HEK293 (cell line): Measurements from ENCODE around the gene BBS7.

Experiments used
- CTCF ChIA-PET: fragments of 350-600 bp; formaldehyde crosslinking; extraction: SDS; loops from one replicate; lab custom pipeline; 2021; ENCODE audit warnings: antibody characterized with exemption; lab: Yijun Ruan, JAX
- POLR2A ChIA-PET: fragments of 300-600 bp; formaldehyde crosslinking; extraction: SDS; loops from one replicate; lab custom pipeline; 2020; ENCODE audit warnings: antibody characterized with exemption, inconsistent platforms; lab: Yijun Ruan, JAX
- H3K27ac ChIP-seq: fragments of 200-500 bp; sonication (Bioruptor generic); 2 replicates; pipeline ENCODE4 v1.5.1; 2014; ENCODE audit warnings: low read depth, low read length, control low read depth, inconsistent platforms; ENCODE audit errors: extremely low read depth
- H3K36me3 ChIP-seq, 2 experiments: fragments of 200-500 bp in 1 of 2; sonication (Bioruptor generic) in 1 of 2; 1 replicate in 1 of 2; 2 replicates in 1 of 2; pipeline ENCODE4 v1.5.1; 2014 to 2017; ENCODE audit warnings: inconsistent platforms in 2 of 2, low read length in 2 of 2; ENCODE audit not compliant: control insufficient read depth in 2 of 2, insufficient read depth in 1 of 2
- H3K4me1 ChIP-seq: fragments of 200-500 bp; sonication (Bioruptor generic); 2 replicates; pipeline ENCODE4 v1.5.1; 2014; ENCODE audit warnings: mild to moderate bottlenecking, low read length, inconsistent platforms; ENCODE audit not compliant: control insufficient read depth, insufficient read depth
- H3K4me3 ChIP-seq: 2 replicates; pipeline ENCODE4 v1.5.1; 2011; ENCODE audit warnings: low read depth, mild to moderate bottlenecking, control low read depth, low read length, moderate library complexity
- H3K9me3 ChIP-seq: fragments of 200-500 bp; sonication (Bioruptor generic); 2 replicates; pipeline ENCODE4 v1.5.1; 2014; ENCODE audit warnings: low read depth, low read length, inconsistent platforms; ENCODE audit not compliant: control insufficient read depth, insufficient read depth
- AEBP2 ChIP-seq: fragments of 450-650 bp; formaldehyde crosslinking; IDR thresholded peaks from 2 replicates; pipeline ENCODE4 v1.5.1; 2016; ENCODE audit warnings: missing biosample characterization, missing genetic modification characterization, borderline replicate concordance
- ATF2 ChIP-seq: fragments of 450-650 bp; formaldehyde crosslinking; IDR thresholded peaks from 2 replicates; pipeline ENCODE4 v1.5.1; 2016; ENCODE audit warnings: missing biosample characterization, missing genetic modification characterization, low read depth
- GLIS1 ChIP-seq: fragments of 450-650 bp; formaldehyde crosslinking; IDR thresholded peaks from 2 replicates; pipeline ENCODE4 v1.5.1; 2016; ENCODE audit warnings: missing biosample characterization, missing genetic modification characterization
- GLIS2 ChIP-seq: fragments of 450-650 bp; formaldehyde crosslinking; IDR thresholded peaks from 2 replicates; pipeline ENCODE4 v1.5.1; 2016; ENCODE audit warnings: missing biosample characterization, missing genetic modification characterization
- HOXA7 ChIP-seq: sonication (generic); formaldehyde crosslinking; IDR thresholded peaks from 2 replicates; pipeline ENCODE4 v1.8.1; 2022; ENCODE audit warnings: missing genetic modification reagents, borderline replicate concordance
- HOXC10 ChIP-seq: sonication (generic); formaldehyde crosslinking; IDR thresholded peaks from 2 replicates; pipeline ENCODE4 v1.8.1; 2023; ENCODE audit warnings: mild to moderate bottlenecking, missing genetic modification reagents
- PATZ1 ChIP-seq: fragments of 450-650 bp; formaldehyde crosslinking; IDR thresholded peaks from 2 replicates; pipeline ENCODE4 v1.5.1; 2016; ENCODE audit warnings: missing biosample characterization, missing genetic modification characterization
- PRDM1 ChIP-seq: fragments of 450-650 bp; formaldehyde crosslinking; IDR thresholded peaks from 2 replicates; pipeline ENCODE4; 2016; ENCODE audit warnings: missing biosample characterization, missing genetic modification characterization
- SETDB1 ChIP-seq: IDR thresholded peaks from one replicate; pipeline ENCODE4 v1.6.1; 2017; ENCODE audit warnings: mild to moderate bottlenecking, low read length, moderate library complexity, mixed read lengths; ENCODE audit not compliant: insufficient read length
- SP7 ChIP-seq: fragments of 450-650 bp; formaldehyde crosslinking; IDR thresholded peaks from 2 replicates; pipeline ENCODE4 v1.5.1; 2016; ENCODE audit warnings: missing biosample characterization, missing genetic modification characterization
- TCF7L2 ChIP-seq: IDR thresholded peaks from 2 replicates; pipeline ENCODE4 v1.6.1; 2011; ENCODE audit warnings: low read depth, mild to moderate bottlenecking, inconsistent platforms, low read length, moderate library complexity, borderline replicate concordance
- TRIM28 ChIP-seq: IDR thresholded peaks from 2 replicates; pipeline ENCODE4 v1.6.1; 2011; ENCODE audit warnings: low read length, control low read depth, borderline replicate concordance
- YY1 ChIP-seq: fragments of 450-650 bp; formaldehyde crosslinking; IDR thresholded peaks from 2 replicates; pipeline ENCODE4 v1.5.1; 2018; ENCODE audit warnings: missing biosample characterization, missing genetic modification characterization
- ZBTB8A ChIP-seq: fragments of 450-650 bp; formaldehyde crosslinking; IDR thresholded peaks from 2 replicates; pipeline ENCODE4 v1.5.1; 2016; ENCODE audit warnings: missing biosample characterization, missing genetic modification characterization
- ZFP3 ChIP-seq: fragments of 450-650 bp; formaldehyde crosslinking; IDR thresholded peaks from 2 replicates; pipeline ENCODE4 v1.5.1; 2016; ENCODE audit warnings: low read depth, missing biosample characterization, missing genetic modification characterization
- ZFP37 ChIP-seq: fragments of 450-650 bp; formaldehyde crosslinking; IDR thresholded peaks from 2 replicates; pipeline ENCODE4 v1.5.1; 2016; ENCODE audit warnings: missing biosample characterization, missing genetic modification characterization
- ZIC2 ChIP-seq: fragments of 450-650 bp; formaldehyde crosslinking; IDR thresholded peaks from 2 replicates; pipeline ENCODE4 v1.5.1; 2016; ENCODE audit warnings: missing biosample characterization, missing genetic modification characterization
- ZNF112 ChIP-seq: fragments of 450-650 bp; formaldehyde crosslinking; IDR thresholded peaks from 2 replicates; pipeline ENCODE4 v1.5.0; 2017; ENCODE audit warnings: missing biosample characterization, missing genetic modification characterization
- ZNF157 ChIP-seq: fragments of 450-650 bp; formaldehyde crosslinking; IDR thresholded peaks from 2 replicates; pipeline ENCODE4 v1.5.1; 2016; ENCODE audit warnings: missing biosample characterization, missing genetic modification characterization
- ZNF175 ChIP-seq: fragments of 450-650 bp; formaldehyde crosslinking; IDR thresholded peaks from 2 replicates; pipeline ENCODE4 v1.5.1; 2016; ENCODE audit warnings: missing biosample characterization, missing genetic modification characterization
- ZNF223 ChIP-seq: fragments of 450-650 bp; formaldehyde crosslinking; IDR thresholded peaks from 2 replicates; pipeline ENCODE4 v1.5.1; 2016; ENCODE audit warnings: missing biosample characterization, missing genetic modification characterization
- ZNF23 ChIP-seq: fragments of 450-650 bp; formaldehyde crosslinking; IDR thresholded peaks from 2 replicates; pipeline ENCODE4 v1.5.1; 2016; ENCODE audit warnings: missing biosample characterization, missing genetic modification characterization, borderline replicate concordance
- ZNF280D ChIP-seq: fragments of 450-650 bp; formaldehyde crosslinking; IDR thresholded peaks from 2 replicates; pipeline ENCODE4 v1.5.1; 2016; ENCODE audit warnings: missing biosample characterization, missing genetic modification characterization
- ZNF37A ChIP-seq: fragments of 450-650 bp; IDR thresholded peaks from 2 replicates; pipeline ENCODE4 v1.5.1; 2018; ENCODE audit warnings: missing biosample characterization, missing genetic modification characterization
- ZNF394 ChIP-seq: fragments of 450-650 bp; formaldehyde crosslinking; IDR thresholded peaks from 2 replicates; pipeline ENCODE4 v1.5.1; 2016; ENCODE audit warnings: missing biosample characterization, missing genetic modification characterization, mild to moderate bottlenecking, moderate library complexity, borderline replicate concordance
- ZNF423 ChIP-seq: fragments of 450-650 bp; formaldehyde crosslinking; IDR thresholded peaks from 2 replicates; pipeline ENCODE4 v1.5.1; 2016; ENCODE audit warnings: missing biosample characterization, missing genetic modification characterization
- ZNF561 ChIP-seq: fragments of 450-650 bp; IDR thresholded peaks from 2 replicates; pipeline ENCODE4 v1.5.1; 2018; ENCODE audit warnings: missing biosample characterization, missing genetic modification characterization, borderline replicate concordance
- ZNF658 ChIP-seq: fragments of 450-650 bp; formaldehyde crosslinking; IDR thresholded peaks from 2 replicates; pipeline ENCODE4; 2016; ENCODE audit warnings: missing biosample characterization, missing genetic modification characterization
- ZNF660 ChIP-seq: fragments of 450-650 bp; IDR thresholded peaks from 2 replicates; pipeline ENCODE4 v1.5.1; 2018; ENCODE audit warnings: missing biosample characterization, mild to moderate bottlenecking, missing genetic modification characterization
- ZNF76 ChIP-seq: fragments of 450-650 bp; formaldehyde crosslinking; IDR thresholded peaks from 2 replicates; pipeline ENCODE4; 2016; ENCODE audit warnings: low read depth, missing biosample characterization, missing genetic modification characterization, borderline replicate concordance
- ZNF777 ChIP-seq: fragments of 450-650 bp; formaldehyde crosslinking; IDR thresholded peaks from 2 replicates; pipeline ENCODE4 v1.5.1; 2017; ENCODE audit warnings: missing biosample characterization, missing genetic modification characterization, borderline replicate concordance
- ZSCAN16 ChIP-seq: fragments of 450-650 bp; formaldehyde crosslinking; IDR thresholded peaks from 2 replicates; pipeline ENCODE4 v1.5.1; 2016; ENCODE audit warnings: missing biosample characterization, missing genetic modification characterization

BBS7 gene

GRCh38 chr4:121822796-121823504 lies 47.3 kb downstream of the BBS7 start:
- H3K9me3 ChIP-seq, result no peaks in the 10 kb centered on the region
- peak overlapping the region; percentile 63 for H3K27ac ChIP-seq
- ChIA-PET CTCF (no interaction called here), POLR2A (interaction anchor here (1.0 kb wide), 1 partner anchor 46 kb away, joined by 4 read pairs; no protein-coding TSS in a partner anchor)
- H3K4me1 ChIP-seq, result no peaks in the 10 kb centered on the region; the same call in 1 of the 2 replicates
- peak overlapping the region; percentile 87 for H3K4me3 ChIP-seq
- H3K36me3 ChIP-seq, result peaks cover 18 to 65% of the 10 kb centered on the region in 2 experiments
- TF ChIP-seq ZFP37 (tag by site-specific recombination), result no peak
- TF ChIP-seq ZNF777 (tag by site-specific recombination), result no peak
- TF ChIP-seq TRIM28, result peak; percentile 65; the same call in 1 of the 2 replicates
- no peak for TF ChIP-seq ZNF175 (tag by site-specific recombination)
- no peak for TF ChIP-seq ZNF112
- TF ChIP-seq TCF7L2, result no peak
- peak; percentile 71 for TF ChIP-seq ZIC2 (tag by site-specific recombination)
- TF ChIP-seq HOXA7, result no peak
- no peak for TF ChIP-seq ZNF394 (tag by site-specific recombination)
- TF ChIP-seq ZBTB8A (tag by site-specific recombination), result no peak
- TF ChIP-seq ATF2 (tag by site-specific recombination), result no peak
- no peak for TF ChIP-seq ZNF561
- TF ChIP-seq SETDB1, result no peak
- no peak for TF ChIP-seq ZNF658
- peak; percentile 30; the same call in 1 of the 2 replicates for TF ChIP-seq GLIS1 (tag by site-specific recombination)
- TF ChIP-seq ZNF37A (tag by site-specific recombination), result no peak
- TF ChIP-seq ZNF157, result no peak
- no peak for TF ChIP-seq PRDM1
- peak; percentile 57; the same call in 1 of the 2 replicates for TF ChIP-seq YY1
- no peak for TF ChIP-seq PATZ1 (tag by site-specific recombination)
- no peak for TF ChIP-seq HOXC10 (CRISPR knock-in tag)
- TF ChIP-seq SP7 (tag by site-specific recombination), result no peak
- TF ChIP-seq ZNF23 (tag by site-specific recombination), result no peak
- TF ChIP-seq ZNF660 (tag by site-specific recombination), result peak; percentile 34; the same call in 1 of the 2 replicates
- TF ChIP-seq ZNF423 (tag by site-specific recombination), result no peak
- no peak for TF ChIP-seq ZNF76 (tag by site-specific recombination)
- TF ChIP-seq ZFP3 (tag by site-specific recombination), result 0 out of 2 replicates have a peak, but pooled peaks have one; percentile 35
- TF ChIP-seq ZNF223 (tag by site-specific recombination), result no peak
- no peak for TF ChIP-seq ZSCAN16 (tag by site-specific recombination)
- TF ChIP-seq ZNF280D (tag by site-specific recombination), result no peak
- TF ChIP-seq AEBP2 (tag by site-specific recombination), result no peak
- peak; percentile 43 for TF ChIP-seq GLIS2 (tag by site-specific recombination)
